ENCODE results near the gene LRFN2. TPM values are rescaled to one million over a fixed set of nuclear protein-coding genes. Genes with fewer than 3 reads are reported as not detected.

Gene LRFN2
- total RNA-seq, 1 donor from 2014 or later: not detected

DNA sequence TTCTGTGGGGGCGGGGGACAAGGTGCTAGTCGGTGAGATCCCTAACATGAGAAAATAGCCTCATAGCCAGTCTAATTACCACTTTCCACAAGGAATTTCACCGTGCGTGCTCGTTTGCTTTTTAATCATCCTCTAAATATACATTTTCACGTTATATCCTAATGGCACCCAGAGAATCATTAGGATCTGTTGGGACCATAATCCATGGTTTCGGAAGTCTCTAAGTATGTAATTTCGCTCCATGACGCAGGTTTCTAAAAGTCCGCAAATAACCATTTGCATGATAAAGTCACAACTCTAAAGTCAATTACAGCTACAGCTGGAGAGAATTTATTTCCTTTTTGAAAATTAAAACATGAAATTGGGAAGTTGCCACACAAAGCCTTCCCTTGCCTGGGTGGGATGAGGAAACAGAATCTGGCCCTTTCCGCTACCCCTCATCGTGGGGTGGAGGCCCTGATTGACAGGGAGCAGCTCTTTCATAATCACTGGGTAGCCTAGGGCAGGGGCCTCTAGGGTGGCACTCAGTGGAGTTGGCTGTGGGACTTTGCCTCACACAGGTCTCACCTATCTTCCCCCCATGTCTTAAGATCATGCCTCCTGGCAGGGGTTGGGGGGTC lies 81.9 kb downstream of the LRFN2 start:
- Histone ChIP-seq H3K4me3 (no peak overlapping the region), H3K36me3 (no peaks in the 10 kb centered on the region), H3K27ac (replicated peaks) (no peak overlapping the region), H3K9me3 (replicated peaks) (no peaks in the 10 kb centered on the region), H3K27me3 (ENCODE audit: low read depth) (peaks cover 69% of the 10 kb centered on the region), H3K4me1 (no peaks in the 10 kb centered on the region)
- intact Hi-C loops (cut with micrococcal nuclease): no loop called here
- no peak for DNase-seq
- TF ChIP-seq, protein P1, sequence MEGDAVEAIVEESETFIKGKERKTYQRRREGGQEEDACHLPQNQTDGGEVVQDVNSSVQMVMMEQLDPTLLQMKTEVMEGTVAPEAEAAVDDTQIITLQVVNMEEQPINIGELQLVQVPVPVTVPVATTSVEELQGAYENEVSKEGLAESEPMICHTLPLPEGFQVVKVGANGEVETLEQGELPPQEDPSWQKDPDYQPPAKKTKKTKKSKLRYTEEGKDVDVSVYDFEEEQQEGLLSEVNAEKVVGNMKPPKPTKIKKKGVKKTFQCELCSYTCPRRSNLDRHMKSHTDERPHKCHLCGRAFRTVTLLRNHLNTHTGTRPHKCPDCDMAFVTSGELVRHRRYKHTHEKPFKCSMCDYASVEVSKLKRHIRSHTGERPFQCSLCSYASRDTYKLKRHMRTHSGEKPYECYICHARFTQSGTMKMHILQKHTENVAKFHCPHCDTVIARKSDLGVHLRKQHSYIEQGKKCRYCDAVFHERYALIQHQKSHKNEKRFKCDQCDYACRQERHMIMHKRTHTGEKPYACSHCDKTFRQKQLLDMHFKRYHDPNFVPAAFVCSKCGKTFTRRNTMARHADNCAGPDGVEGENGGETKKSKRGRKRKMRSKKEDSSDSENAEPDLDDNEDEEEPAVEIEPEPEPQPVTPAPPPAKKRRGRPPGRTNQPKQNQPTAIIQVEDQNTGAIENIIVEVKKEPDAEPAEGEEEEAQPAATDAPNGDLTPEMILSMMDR (IDR thresholded peaks at IDR 0.05; ENCODE audit: borderline replicate concordance): no peak

DNA sequence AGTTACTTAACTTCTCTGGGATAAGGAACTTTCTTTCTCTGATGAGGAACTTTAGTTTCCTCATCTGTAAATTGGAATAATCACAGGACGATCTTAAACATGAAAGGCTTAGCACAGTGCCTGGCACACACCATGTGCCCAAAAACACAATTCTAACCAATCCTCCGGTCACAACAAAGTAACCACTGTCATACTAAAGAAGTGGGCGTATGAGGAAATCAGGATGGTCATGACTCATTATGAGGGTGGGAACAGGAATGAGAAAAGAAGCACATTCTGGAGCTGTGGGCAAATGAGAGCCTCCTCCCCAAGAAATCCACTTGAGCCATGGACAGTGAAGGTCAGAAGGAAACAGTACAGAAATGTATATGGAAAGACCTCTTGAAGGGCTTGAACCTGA lies 82.9 kb downstream of the LRFN2 start:
- TF ChIP-seq, protein P1 (IDR thresholded peaks at IDR 0.05; ENCODE audit: borderline replicate concordance): no peak
- Histone ChIP-seq H3K36me3 (no peaks in the 10 kb centered on the region), H3K4me1 (no peaks in the 10 kb centered on the region), H3K27ac (replicated peaks) (no peak overlapping the region), H3K27me3 (ENCODE audit: low read depth) (peaks cover 73% of the 10 kb centered on the region), H3K4me3 (no peak overlapping the region), H3K9me3 (replicated peaks) (no peaks in the 10 kb centered on the region)
- no peak for DNase-seq
- intact Hi-C loops (cut with micrococcal nuclease): no loop called here

- DNase-seq: no peak
- TF ChIP-seq, protein P1 (IDR thresholded peaks at IDR 0.05; ENCODE audit: borderline replicate concordance): no peak
- Histone ChIP-seq H3K4me1 (no peaks in the 10 kb centered on the region), H3K4me3 (no peak overlapping the region), H3K9me3 (replicated peaks) (no peaks in the 10 kb centered on the region), H3K36me3 (no peaks in the 10 kb centered on the region), H3K27me3 (ENCODE audit: low read depth) (peaks cover 89% of the 10 kb centered on the region), H3K27ac (replicated peaks) (no peak overlapping the region)
- intact Hi-C loops (cut with micrococcal nuclease): no loop called here
These were observed 86.9 kb downstream of the LRFN2 start for GRCh38 chr6:40500227-40500626.

DNA sequence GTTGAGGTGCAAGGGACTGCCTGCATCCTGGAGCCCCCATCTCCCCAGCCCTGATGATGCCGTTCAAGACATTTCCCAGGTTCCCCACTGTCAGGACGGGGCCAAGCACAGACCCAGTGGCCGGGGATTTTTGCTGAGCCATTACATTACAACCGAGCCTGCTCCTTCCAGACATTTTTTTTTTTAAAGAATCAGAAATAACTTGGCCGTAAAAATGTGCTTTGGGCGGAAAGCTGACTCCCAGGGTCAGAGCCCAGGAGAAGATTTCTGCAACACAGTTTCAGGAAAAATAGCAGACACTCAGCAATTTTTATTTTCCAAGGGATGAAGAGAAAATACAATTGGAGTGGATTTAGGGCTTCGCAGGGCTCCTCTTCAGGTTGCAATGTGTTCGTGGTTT lies 87.9 kb downstream of the LRFN2 start:
- no peak overlapping the region for H3K4me3 ChIP-seq
- H3K36me3 ChIP-seq: no peaks in the 10 kb centered on the region
- H3K27me3 ChIP-seq (ENCODE audit: low read depth): peaks cover 91% of the 10 kb centered on the region
- no peak for DNase-seq
- no peak overlapping the region for H3K27ac ChIP-seq (replicated peaks)
- H3K4me1 ChIP-seq: no peaks in the 10 kb centered on the region
- TF ChIP-seq, protein P1 (IDR thresholded peaks at IDR 0.05; ENCODE audit: borderline replicate concordance): no peak
- intact Hi-C loops (cut with micrococcal nuclease): no loop called here
- H3K9me3 ChIP-seq (replicated peaks): no peaks in the 10 kb centered on the region

GRCh38 chr6:40498148-40498547 lies 89.0 kb downstream of the LRFN2 start:
- Histone ChIP-seq H3K9me3 (replicated peaks) (no peaks in the 10 kb centered on the region), H3K4me3 (no peak overlapping the region), H3K36me3 (no peaks in the 10 kb centered on the region), H3K27me3 (ENCODE audit: low read depth) (peaks cover 91% of the 10 kb centered on the region), H3K27ac (replicated peaks) (no peak overlapping the region), H3K4me1 (no peaks in the 10 kb centered on the region)
- TF ChIP-seq, protein P1 (IDR thresholded peaks at IDR 0.05; ENCODE audit: borderline replicate concordance): no peak
- intact Hi-C loops (cut with micrococcal nuclease): no loop called here
- no peak for DNase-seq

Data from left ventricle myocardium inferior (tissue), 1 donor.